PC-9 (cell line): ENCODE measurements around the gene DPP4. TPM values are rescaled to one million over a fixed set of nuclear protein-coding genes. Genes with fewer than 3 reads are reported as not detected.

Experiments used
- BruUV-seq: library from RNA; stranded (reverse); fragments of 400-500 nt; replicated peaks from 2 replicates; lab custom pipeline; 2021; lab: Mats Ljungman, UMichigan
- CTCF ChIA-PET: fragments of 300-600 bp; sonication (Branson Sonifier 250); formaldehyde crosslinking; loops from one replicate; lab custom pipeline; 2022; ENCODE audit warnings: antibody characterized with exemption; lab: Charles Lee
- POLR2A ChIA-PET: fragments of 300-600 bp; sonication (Branson Sonifier 250); formaldehyde crosslinking; loops from one replicate; lab custom pipeline; 2022; ENCODE audit warnings: antibody characterized with exemption; ENCODE audit not compliant: unreplicated experiment; lab: Charles Lee
- DNase-seq, 2 experiments: peaks; one replicate each; pipeline versions ENCODE4 v3.0.0 to v3.0.0-alpha.2; 2015 to 2022; ENCODE audit warnings: mixed read lengths in 1 of 2
- H2AFZ ChIP-seq: fragments of 200-600 bp; sonication (generic); 2 replicates; pipeline ENCODE4 v1.8.1; 2017; ENCODE audit warnings: antibody characterized with exemption
- H3F3A ChIP-seq: fragments of 200-600 bp; sonication (generic); 2 replicates; pipeline ENCODE4 v1.8.1; 2017; ENCODE audit warnings: antibody characterized with exemption, mild to moderate bottlenecking, low read depth; ENCODE audit not compliant: insufficient read depth
- H3K27ac ChIP-seq: fragments of 200-600 bp; sonication (generic); 2 replicates; pipeline ENCODE4 v1.6.1; 2016; ENCODE audit warnings: mixed run types
- H3K27me3 ChIP-seq: fragments of 200-600 bp; sonication (generic); 2 replicates; pipeline ENCODE4 v1.6.1; 2016; ENCODE audit warnings: low read depth, mixed run types; ENCODE audit not compliant: insufficient read depth
- H3K36me3 ChIP-seq: fragments of 200-600 bp; sonication (generic); 2 replicates; pipeline ENCODE4 v1.6.1; 2016; ENCODE audit warnings: low read depth, mixed run types
- H3K4me1 ChIP-seq: fragments of 200-600 bp; sonication (generic); replicated peaks from 2 replicates; pipeline ENCODE4 v1.6.1; 2016; ENCODE audit warnings: mixed run types; ENCODE audit not compliant: insufficient read depth
- H3K4me2 ChIP-seq: fragments of 200-600 bp; sonication (generic); 2 replicates; pipeline ENCODE4 v1.6.1; 2017; ENCODE audit warnings: mixed run types
- H3K4me3 ChIP-seq: fragments of 200-600 bp; sonication (generic); 2 replicates; pipeline ENCODE4 v1.6.1; 2016; ENCODE audit warnings: mixed run types
- H3K79me2 ChIP-seq: fragments of 200-600 bp; sonication (generic); 2 replicates; pipeline ENCODE4 v1.6.1; 2017; ENCODE audit warnings: low read depth, mixed run types
- H3K9me2 ChIP-seq: fragments of 200-600 bp; sonication (generic); 2 replicates; pipeline ENCODE4 v1.8.1; 2017; ENCODE audit warnings: mild to moderate bottlenecking; ENCODE audit not compliant: insufficient read depth
- H3K9me3 ChIP-seq: fragments of 200-600 bp; sonication (generic); 2 replicates; pipeline ENCODE4 v1.8.1; 2016; ENCODE audit warnings: low read depth; ENCODE audit not compliant: insufficient read depth
- H4K20me1 ChIP-seq: fragments of 200-600 bp; sonication (generic); 2 replicates; pipeline ENCODE4 v1.8.1; 2017; ENCODE audit not compliant: insufficient read depth
- CTCF ChIP-seq: fragments of 200-600 bp; sonication (generic); conservative IDR thresholded peaks from 2 replicates; pipeline ENCODE4 v1.6.1; 2017; ENCODE audit warnings: mixed run types, antibody characterized with exemption, mild to moderate bottlenecking, moderate library complexity
- EZH2 ChIP-seq: fragments of 200-600 bp; sonication (generic); IDR thresholded peaks from 2 replicates; pipeline ENCODE4 v1.8.0; 2017; ENCODE audit warnings: antibody characterized with exemption, low read depth
- intact Hi-C: fragments of 100-400 bp; cut with micrococcal nuclease; formaldehyde crosslinking; loops from one replicate; pipeline ENCODE4 v1.10.0; 2022; ENCODE audit not compliant: unreplicated experiment
- total RNA-seq: library from RNA; stranded (reverse); gene quantifications from 2 replicates; pipeline ENCODE4 v1.2.3, GENCODE V29; 2021

The DPP4 gene
- total RNA-seq, 1 experiment from 2014 or later, result 0.35 TPM

- TF ChIP-seq CTCF (no peak), EZH2 (no peak)
- intact Hi-C loops, result no loop called here
- no peaks in the 10 kb centered on the region for H3K36me3 ChIP-seq
- H2AFZ ChIP-seq, result no peak overlapping the region
- no TSS peak for BruUV-seq
- no peaks in the 10 kb centered on the region for H3K9me2 ChIP-seq
- H3K27ac ChIP-seq, result no peak overlapping the region
- no peaks in the 10 kb centered on the region for H3K4me1 ChIP-seq
- no peak for DNase-seq
- peak overlapping the region; percentile 6; the same call in 1 of the 2 replicates for H3K4me2 ChIP-seq
- no peaks in the 10 kb centered on the region for H3K27me3 ChIP-seq
- CTCF ChIA-PET, result no interaction called here
- no peaks in the 10 kb centered on the region for H4K20me1 ChIP-seq
- no peaks in the 10 kb centered on the region for H3K9me3 ChIP-seq
- no peaks in the 10 kb centered on the region for H3F3A ChIP-seq
- no peak overlapping the region for H3K4me3 ChIP-seq
- POLR2A ChIA-PET, result no interaction called here
- H3K79me2 ChIP-seq, result no peaks in the 10 kb centered on the region
Observed at GRCh38 chr2:162072181-162072702, 1.8 kb downstream of the DPP4 start.

DNA sequence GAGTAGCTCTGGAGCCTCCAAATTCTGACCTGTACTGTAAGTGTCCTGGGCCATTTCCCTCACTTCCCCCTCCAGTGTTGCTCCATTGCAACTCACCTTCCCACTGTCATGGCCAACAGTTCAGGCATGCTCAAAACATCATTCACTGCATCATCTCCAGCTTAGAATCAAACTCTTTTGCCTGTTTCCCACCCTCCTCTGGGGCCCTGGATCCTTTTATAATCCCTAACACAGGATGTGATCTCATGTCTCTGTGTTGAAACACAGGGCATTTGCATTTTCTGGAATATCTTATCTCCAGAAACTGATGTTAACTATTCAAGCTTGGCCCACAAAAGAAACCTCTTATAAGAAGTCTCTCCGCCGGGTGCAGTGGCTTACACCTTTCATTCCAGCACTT, 3.0 kb downstream of the DPP4 start:
- no peaks in the 10 kb centered on the region for H3K4me1 ChIP-seq
- H3K36me3 ChIP-seq, result no peaks in the 10 kb centered on the region
- no peaks in the 10 kb centered on the region for H3F3A ChIP-seq
- TF ChIP-seq CTCF (no peak), EZH2 (no peak)
- H3K27me3 ChIP-seq, result no peaks in the 10 kb centered on the region
- BruUV-seq, result no TSS peak
- no peaks in the 10 kb centered on the region for H3K9me2 ChIP-seq
- H3K27ac ChIP-seq, result no peak overlapping the region
- H3K79me2 ChIP-seq, result no peaks in the 10 kb centered on the region
- POLR2A ChIA-PET, result no interaction called here
- intact Hi-C loops, result no loop called here
- H3K4me2 ChIP-seq, result no peak overlapping the region
- CTCF ChIA-PET, result no interaction called here
- no peak for DNase-seq
- H3K4me3 ChIP-seq, result no peak overlapping the region
- H3K9me3 ChIP-seq, result no peaks in the 10 kb centered on the region
- H2AFZ ChIP-seq, result no peak overlapping the region
- H4K20me1 ChIP-seq, result no peaks in the 10 kb centered on the region

- H2AFZ ChIP-seq, result no peak overlapping the region
Observed at GRCh38 chr2:162070228-162070936, 3.6 kb downstream of the DPP4 start.

More at GRCh38 chr2:162070228-162070936, 3.6 kb downstream of the DPP4 start:
- Histone ChIP-seq H3K79me2 (no peaks in the 10 kb centered on the region), H3K4me3 (no peak overlapping the region), H3K9me3 (no peaks in the 10 kb centered on the region), H3K9me2 (no peaks in the 10 kb centered on the region), H3F3A (no peaks in the 10 kb centered on the region), H3K27me3 (no peaks in the 10 kb centered on the region), H3K27ac (no peak overlapping the region), H3K4me1 (no peaks in the 10 kb centered on the region), H4K20me1 (no peaks in the 10 kb centered on the region), H3K36me3 (no peaks in the 10 kb centered on the region), H3K4me2 (no peak overlapping the region)
- POLR2A ChIA-PET, result no interaction called here
- no peak for DNase-seq
- intact Hi-C loops, result no loop called here
- no TSS peak for BruUV-seq
- CTCF ChIA-PET, result no interaction called here
- TF ChIP-seq CTCF (no peak), EZH2 (no peak)
